Left lobe of liver (tissue), 2 donors: ENCODE measurements around the gene ABHD1. TPM values are rescaled to one million over a fixed set of nuclear protein-coding genes. Genes with fewer than 3 reads are reported as not detected.
"Not testable (repeated sequence)": the region's sequence is repeated elsewhere in the genome, so short reads cannot be mapped to it uniquely, and the experiment has no call there.

ENCODE experiments used
- ATAC-seq: fragments of 200-7000 bp; cut with Tn5 transposase; one replicate; pipeline ENCODE4 v1.9.1; 2020; ENCODE audit warnings: mild to moderate bottlenecking, moderate library complexity
- DNase-seq: peaks from one replicate; pipeline ENCODE4 v3.0.0-alpha.2; 2020; ENCODE audit warnings: low spot score
- total RNA-seq: library from RNA; stranded (reverse); gene quantifications from one replicate; pipeline ENCODE4 v1.2.1, GENCODE V29; 2021
- donor health status: DM: no; HTN: no; CAD: no; lungs with moderate emphysema.
- donor health status: DM: no; HTN: yes; CAD: no.

ABHD1 gene
- total RNA-seq, 1 donor from 2014 or later, result 3.6 TPM

DNA sequence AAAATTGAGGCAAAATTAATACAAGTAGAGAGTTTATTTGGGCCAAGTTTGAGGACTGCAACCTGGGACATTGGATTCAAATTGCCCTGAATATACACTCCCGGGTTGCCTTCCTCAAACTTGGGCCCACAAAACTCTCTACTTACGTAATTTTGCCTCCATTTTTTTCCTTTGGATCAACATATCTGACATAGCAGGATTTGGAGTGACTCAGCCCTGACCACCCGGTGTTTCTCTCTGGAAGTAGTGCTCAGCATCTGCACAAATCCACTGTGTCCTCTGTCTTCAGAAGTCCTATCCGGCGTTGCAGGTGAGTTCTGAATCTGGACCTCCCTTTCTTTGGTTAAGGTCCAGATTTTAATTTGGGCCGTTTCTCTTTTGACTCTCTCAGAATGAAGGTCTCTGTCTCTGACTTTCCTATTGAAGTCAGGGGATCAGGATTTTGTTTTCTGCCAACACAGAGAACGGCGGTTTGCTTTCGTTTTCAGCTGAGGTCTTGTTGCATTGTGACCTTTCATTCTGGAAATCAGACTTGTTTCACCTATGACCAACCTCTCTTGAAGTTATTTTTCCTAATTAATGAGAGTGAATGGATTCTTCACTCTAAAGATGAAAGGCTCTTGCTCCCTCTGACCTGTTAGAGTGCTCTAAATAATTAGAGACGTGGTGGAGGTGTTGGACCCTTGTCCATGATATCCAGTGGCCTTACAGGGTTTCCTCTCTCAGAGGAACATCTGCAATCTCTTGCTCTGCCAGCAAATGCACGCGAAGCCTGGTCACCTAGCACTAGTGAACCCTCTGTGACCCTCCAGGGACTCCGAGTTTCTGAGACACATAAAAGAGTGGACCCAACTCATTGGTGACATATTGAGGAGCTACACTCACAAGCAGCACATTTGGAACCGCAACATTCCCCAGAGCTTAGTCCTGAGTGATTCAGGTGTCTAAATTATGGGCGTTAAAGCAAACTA, 38.8 kb downstream of the ABHD1 start:
- peak; percentile 88 for ATAC-seq
- no peak for DNase-seq

GRCh38 chr2:27164960-27165763, 41.5 kb downstream of the ABHD1 start:
- DNase-seq (no peak), ATAC-seq (no peak)

DNA sequence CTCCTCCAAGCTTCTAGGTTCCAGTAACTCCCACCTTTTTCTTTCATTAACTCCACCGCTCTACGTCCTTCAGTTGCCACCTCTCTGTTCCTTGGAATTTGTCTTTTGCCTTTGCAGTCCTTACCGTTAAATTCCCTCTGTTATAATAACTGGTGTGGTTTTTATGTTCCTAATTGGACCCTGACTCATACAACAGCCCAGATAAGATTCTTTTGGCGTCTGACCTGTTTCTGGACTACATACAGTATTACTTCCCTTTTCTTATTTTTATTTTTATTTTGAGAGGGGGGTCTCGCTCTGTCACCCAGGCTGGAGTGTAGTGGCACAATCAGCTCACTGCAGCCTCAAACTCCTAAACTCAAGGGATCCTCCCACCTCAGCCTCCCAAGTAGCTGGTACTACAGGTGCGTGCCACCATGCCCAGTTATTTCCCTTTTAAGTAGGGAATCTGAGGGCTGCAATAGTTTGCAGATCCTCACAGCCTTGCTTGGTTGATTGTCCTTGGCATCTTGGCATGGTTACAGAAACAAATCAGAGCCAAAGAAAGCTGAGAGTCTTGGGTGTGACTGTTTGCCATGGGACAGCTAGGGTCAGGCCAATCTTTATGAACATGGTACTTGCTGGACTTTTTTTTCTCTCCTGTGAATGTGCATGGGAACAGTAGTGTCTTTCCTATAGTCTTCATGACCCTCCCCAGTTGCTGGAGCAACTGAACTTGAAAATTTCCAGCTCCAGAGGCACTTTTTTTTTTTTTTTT, 47.1 kb downstream of the ABHD1 start:
- ATAC-seq (no peak), DNase-seq (no peak)

DNA sequence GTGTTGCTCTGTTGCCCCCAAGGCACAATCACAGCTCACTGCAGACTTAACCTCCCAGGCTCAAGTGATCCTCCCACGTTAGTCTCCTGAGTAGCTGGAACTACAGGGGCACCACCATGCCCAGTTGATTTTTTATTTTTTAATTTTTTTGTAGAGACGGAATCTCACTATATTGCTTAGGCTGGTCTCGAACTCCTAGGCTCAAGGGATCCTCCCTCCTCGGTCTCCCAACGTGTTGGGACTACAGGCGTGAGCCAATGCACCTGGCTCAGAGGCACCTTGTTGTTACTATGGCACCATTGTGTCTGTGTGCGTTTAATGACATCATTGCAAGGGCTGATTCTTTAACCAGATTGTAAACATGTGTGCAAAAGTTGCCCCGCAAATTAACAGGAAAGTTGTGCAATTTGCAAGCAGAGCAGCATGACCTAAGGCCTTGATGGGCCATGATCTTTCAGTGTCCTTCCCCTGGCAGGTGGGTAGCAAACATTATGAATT, 47.8 kb downstream of the ABHD1 start:
- DNase-seq, result peak; percentile 69
- ATAC-seq, result peak; percentile 65

DNA sequence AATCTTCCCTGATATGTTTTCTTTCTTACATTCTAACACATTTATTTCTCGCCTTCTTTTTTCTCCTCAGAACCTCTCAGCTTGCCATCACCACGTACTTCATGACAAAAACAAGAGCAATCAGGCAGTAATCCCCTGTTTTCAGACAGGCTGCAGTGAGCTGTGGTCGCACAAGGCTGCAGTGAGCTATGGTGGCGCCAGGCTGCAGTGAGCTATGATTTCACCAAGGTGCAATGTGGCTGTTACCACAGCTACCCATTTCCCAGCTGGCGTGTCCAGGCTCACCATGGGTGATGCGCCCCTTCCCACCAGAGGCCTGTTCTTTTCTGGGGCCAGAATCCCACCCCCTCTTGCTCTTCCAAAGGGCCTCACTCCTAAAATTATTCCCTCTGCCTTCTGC, 51.0 kb downstream of the ABHD1 start:
- no peak for DNase-seq
- ATAC-seq, result no peak

- no peak for DNase-seq
- no peak for ATAC-seq
Observed at GRCh38 chr2:27175330-27175729, 51.7 kb downstream of the ABHD1 start.

- not testable (repeated sequence) for ATAC-seq, DNase-seq
Observed at GRCh38 chr2:27175781-27176180, 52.2 kb downstream of the ABHD1 start.

- peak; percentile 42 for ATAC-seq
- DNase-seq, result no peak
Observed at GRCh38 chr2:27177441-27178351, 54.1 kb downstream of the ABHD1 start.

- ATAC-seq (no peak), DNase-seq (no peak)
Observed at GRCh38 chr2:27178469-27178868, 54.9 kb downstream of the ABHD1 start.

DNA sequence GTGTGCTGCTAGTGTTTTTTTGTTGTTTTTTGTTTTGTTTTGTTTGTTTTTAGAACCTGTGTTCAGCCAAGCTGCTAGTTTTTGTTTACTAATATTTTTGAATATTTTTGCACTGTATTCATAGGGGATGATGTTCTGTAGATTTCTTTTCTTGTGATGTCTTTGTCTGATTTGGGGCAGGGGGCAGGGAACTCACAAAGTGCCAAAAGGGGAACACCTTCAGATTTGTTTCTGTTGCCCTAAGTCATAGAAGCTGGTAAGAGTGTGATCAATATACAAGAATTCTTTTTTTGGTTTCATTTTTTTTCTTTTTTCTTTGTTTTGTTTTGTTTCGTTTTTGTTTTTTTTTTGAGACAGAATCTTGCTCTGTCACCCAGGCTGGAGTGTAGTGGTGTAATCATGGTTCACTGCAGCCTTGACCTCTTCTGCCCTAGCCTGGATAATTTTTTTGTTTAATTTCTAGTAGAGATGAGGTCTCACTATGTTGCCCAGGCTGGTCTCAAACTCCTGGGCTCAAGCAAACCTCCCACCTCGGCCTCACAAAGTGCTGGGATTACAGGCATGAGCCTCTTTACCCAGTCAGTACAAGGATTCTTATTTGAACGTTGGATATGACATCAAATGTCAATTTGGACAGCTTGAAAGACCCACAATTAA, 55.9 kb downstream of the ABHD1 start:
- peak; percentile 35 for ATAC-seq
- no peak for DNase-seq

Other genes starting within 250 kb of the ABHD1 start
- gene MAPRE3, start 153.2 kb upstream of the ABHD1 start, total RNA-seq, result 16.6 TPM
- gene TMEM214, start 90.8 kb upstream of the ABHD1 start, total RNA-seq, result 53.7 TPM
- 7.6 TPM for gene AGBL5, start 72.1 kb upstream of the ABHD1 start, total RNA-seq
- gene OST4, start 52.2 kb upstream of the ABHD1 start, total RNA-seq, result 141 TPM
- 16.0 TPM for gene EMILIN1, start 45.2 kb upstream of the ABHD1 start, total RNA-seq
- gene KHK, start 37.0 kb upstream of the ABHD1 start, total RNA-seq, result 267 TPM
- gene CGREF1, start 4.7 kb upstream of the ABHD1 start, total RNA-seq, result 5.5 TPM
- gene PREB, start 10.8 kb downstream of the ABHD1 start, total RNA-seq, result 43.9 TPM
- not detected for gene PRR30, start 15.6 kb downstream of the ABHD1 start, total RNA-seq
- gene TCF23, start 25.2 kb downstream of the ABHD1 start, total RNA-seq, result 0.10 TPM
- 31.8 TPM for gene ATRAID, start 88.2 kb downstream of the ABHD1 start, total RNA-seq
- gene SLC5A6, start 88.5 kb downstream of the ABHD1 start, total RNA-seq, result 72.6 TPM
- gene CAD, start 93.6 kb downstream of the ABHD1 start, total RNA-seq, result 14.9 TPM
- gene SLC30A3, start 139.2 kb downstream of the ABHD1 start, total RNA-seq, result not detected
- not detected for gene DNAJC5G, start 151.6 kb downstream of the ABHD1 start, total RNA-seq
- not detected for gene TRIM54, start 158.6 kb downstream of the ABHD1 start, total RNA-seq
- gene UCN, start 184.6 kb downstream of the ABHD1 start, total RNA-seq, result 2.2 TPM
- 18.3 TPM for gene MPV17, start 199.3 kb downstream of the ABHD1 start, total RNA-seq
- 19.2 TPM for gene GTF3C2, start 232.9 kb downstream of the ABHD1 start, total RNA-seq
- gene EIF2B4, start 246.5 kb downstream of the ABHD1 start, total RNA-seq, result 17.4 TPM
- gene SNX17, start 246.8 kb downstream of the ABHD1 start, total RNA-seq, result 56.1 TPM